H9 (cell line): ENCODE results near the gene FBXO11. TPM values are rescaled to one million over a fixed set of nuclear protein-coding genes. Genes with fewer than 3 reads are reported as not detected.

ENCODE experiments used
- DNase-seq: peaks from one replicate; pipeline ENCODE4 v3.0.0-alpha.2; 2017
- H2AFZ ChIP-seq: one replicate; pipeline ENCODE4 v1.6.1; 2013; ENCODE audit warnings: mild to moderate bottlenecking, low read length, control low read depth, moderate library complexity
- H2AK5ac ChIP-seq: 2 replicates; pipeline ENCODE4 v1.6.1; 2013; ENCODE audit warnings: low read length, control low read depth, mixed read lengths; ENCODE audit not compliant: insufficient read length
- H2BK120ac ChIP-seq: one replicate; pipeline ENCODE4 v1.6.1; 2013; ENCODE audit warnings: low read depth, mild to moderate bottlenecking, low read length, control low read depth, inconsistent platforms; ENCODE audit not compliant: poor library complexity, severe bottlenecking
- H2BK12ac ChIP-seq: 2 replicates; pipeline ENCODE4 v1.6.1; 2013; ENCODE audit warnings: low read length, control low read depth, mixed read lengths, low read depth; ENCODE audit not compliant: insufficient read length
- H2BK15ac ChIP-seq: 2 replicates; pipeline ENCODE4 v1.6.1; 2013; ENCODE audit warnings: low read depth, low read length, control low read depth
- H2BK20ac ChIP-seq: one replicate; pipeline ENCODE4 v1.6.1; 2013; ENCODE audit warnings: low read depth, mild to moderate bottlenecking, low read length, control low read depth, inconsistent platforms; ENCODE audit not compliant: poor library complexity, severe bottlenecking
- H2BK5ac ChIP-seq: 2 replicates; pipeline ENCODE4 v1.6.1; 2013; ENCODE audit warnings: low read length, control low read depth, mixed read lengths; ENCODE audit not compliant: insufficient read length
- H3K14ac ChIP-seq: 2 replicates; pipeline ENCODE4 v1.6.1; 2013; ENCODE audit warnings: low read length, control low read depth; ENCODE audit not compliant: insufficient read depth
- H3K18ac ChIP-seq: 2 replicates; pipeline ENCODE4 v1.6.1; 2013; ENCODE audit warnings: low read depth, mild to moderate bottlenecking, mixed read lengths, low read length, control low read depth; ENCODE audit not compliant: insufficient read length
- H3K23ac ChIP-seq: 2 replicates; pipeline ENCODE4 v1.6.1; 2013; ENCODE audit warnings: low read length, control low read depth, mixed read lengths, low read depth; ENCODE audit not compliant: insufficient read length
- H3K23me2 ChIP-seq: 2 replicates; pipeline ENCODE4 v1.6.1; 2013; ENCODE audit warnings: low read depth, mild to moderate bottlenecking, mixed read lengths, low read length, control low read depth; ENCODE audit not compliant: insufficient read length, poor library complexity, severe bottlenecking
- H3K27ac ChIP-seq: 2 replicates; pipeline ENCODE4 v1.5.1; 2013; ENCODE audit warnings: low read length, control low read depth, mixed read lengths, low read depth; ENCODE audit not compliant: insufficient read length
- H3K27me3 ChIP-seq: 2 replicates; pipeline ENCODE4 v1.6.1; 2013; ENCODE audit warnings: low read length, control low read depth, inconsistent platforms; ENCODE audit not compliant: insufficient read depth
- H3K4ac ChIP-seq: 2 replicates; pipeline ENCODE4 v1.6.1; 2013; ENCODE audit warnings: low read depth, mild to moderate bottlenecking, control low read depth, inconsistent platforms, low read length, moderate library complexity
- H3K4me1 ChIP-seq: 2 replicates; pipeline ENCODE4 v1.6.1; 2013; ENCODE audit warnings: low read length, control low read depth, inconsistent platforms; ENCODE audit not compliant: insufficient read depth
- H3K4me2 ChIP-seq: 2 replicates; pipeline ENCODE4 v1.6.1; 2013; ENCODE audit warnings: low read length, control low read depth, mixed read lengths; ENCODE audit not compliant: insufficient read length, insufficient read depth
- H3K56ac ChIP-seq: 2 replicates; pipeline ENCODE4 v1.6.1; 2013; ENCODE audit warnings: low read depth, mild to moderate bottlenecking, mixed read lengths, low read length, control low read depth; ENCODE audit not compliant: insufficient read length
- H3K79me1 ChIP-seq: 2 replicates; pipeline ENCODE4 v1.6.1; 2013; ENCODE audit warnings: low read depth, mild to moderate bottlenecking, moderate library complexity, low read length, control low read depth, inconsistent platforms; ENCODE audit not compliant: insufficient read depth, poor library complexity, severe bottlenecking
- H3K79me2 ChIP-seq: 2 replicates; pipeline ENCODE4 v1.6.1; 2013; ENCODE audit warnings: low read length, control low read depth, inconsistent platforms; ENCODE audit not compliant: insufficient read depth
- H3K9ac ChIP-seq: 2 replicates; pipeline ENCODE4 v1.6.1; 2013; ENCODE audit warnings: low read length, control low read depth, mixed read lengths; ENCODE audit not compliant: insufficient read length; ENCODE audit errors: extremely low read depth
- H3K9me3 ChIP-seq: one replicate; pipeline ENCODE4 v1.6.1; 2013; ENCODE audit warnings: low read depth, low read length, inconsistent platforms; ENCODE audit not compliant: control insufficient read depth
- H3T11ph ChIP-seq: one replicate; pipeline ENCODE4 v1.6.1; 2013; ENCODE audit warnings: mild to moderate bottlenecking, low read length, control low read depth, inconsistent platforms
- H4K20me1 ChIP-seq: one replicate; pipeline ENCODE4 v1.6.1; 2013; ENCODE audit not compliant: control insufficient read depth, insufficient read length, insufficient read depth
- H4K5ac ChIP-seq: 2 replicates; pipeline ENCODE4 v1.6.1; 2013; ENCODE audit warnings: low read depth, mild to moderate bottlenecking, mixed read lengths, low read length, control low read depth; ENCODE audit not compliant: insufficient read length
- H4K8ac ChIP-seq: replicated peaks from 2 replicates; pipeline ENCODE4 v1.6.1; 2013; ENCODE audit warnings: low read length, control low read depth, mixed read lengths, low read depth; ENCODE audit not compliant: insufficient read length
- H4K91ac ChIP-seq: 2 replicates; pipeline ENCODE4 v1.6.1; 2013; ENCODE audit warnings: low read depth, mild to moderate bottlenecking, moderate library complexity, mixed read lengths, low read length, control low read depth; ENCODE audit not compliant: insufficient read length
- H3K27ac Mint-ChIP-seq, 3 experiments: 2 replicates in 2 of 3; 3 replicates in 1 of 3; pipeline ENCODE4 v1.8.0; 2020 to 2021; ENCODE audit warnings: mixed read lengths in 3 of 3, mild to moderate bottlenecking in 1 of 3, moderate library complexity in 1 of 3
- H3K27me3 Mint-ChIP-seq: 2 replicates; pipeline ENCODE4 v1.8.0; 2021; ENCODE audit warnings: low read depth, mild to moderate bottlenecking, moderate library complexity, mixed read lengths
- H3K36me3 Mint-ChIP-seq, 3 experiments: 2 replicates in 2 of 3; 3 replicates in 1 of 3; pipeline ENCODE4 v1.8.0; 2020 to 2021; ENCODE audit warnings: low read depth in 3 of 3, mixed read lengths in 3 of 3; ENCODE audit not compliant: insufficient read depth in 1 of 3
- H3K4me1 Mint-ChIP-seq, 2 experiments: 2 replicates each; pipeline ENCODE4 v1.8.0; 2020; ENCODE audit warnings: mixed read lengths in 2 of 2
- H3K4me3 Mint-ChIP-seq, 2 experiments: 2 replicates in 1 of 2; 3 replicates in 1 of 2; pipeline ENCODE4 v1.8.0; 2020 to 2021; ENCODE audit warnings: mild to moderate bottlenecking in 2 of 2, mixed read lengths in 2 of 2, moderate library complexity in 1 of 2
- H3K9me3 Mint-ChIP-seq, 2 experiments: 2 replicates in 1 of 2; 3 replicates in 1 of 2; pipeline ENCODE4 v1.8.0; 2020; ENCODE audit warnings: mild to moderate bottlenecking in 2 of 2, mixed read lengths in 2 of 2, moderate library complexity in 1 of 2
- CTCF ChIP-seq: fragments of 200-600 bp; sonication (generic); conservative IDR thresholded peaks from 3 replicates; pipeline ENCODE4 v1.8.0; 2021; ENCODE audit warnings: antibody characterized with exemption, mild to moderate bottlenecking
- WGBS: extraction: QIAGEN DNeasy Blood & Tissue Kit; methylation state at CpG from one replicate; pipeline ENCODE4 v1.1.7; 2013; ENCODE audit warnings: missing lambda C conversion rate, low lambda C conversion rate, mixed read lengths; ENCODE audit not compliant: insufficient read length; ENCODE audit errors: extremely low coverage; 5-methylcytosine and 5-hydroxymethylcytosine counted together
- total RNA-seq: library from RNA; stranded (reverse); gene quantifications from 2 replicates; pipeline ENCODE4 v1.2.1, GENCODE V29; 2021

Gene FBXO11
- total RNA-seq, 1 experiment from 2014 or later: 68.8 TPM

DNA sequence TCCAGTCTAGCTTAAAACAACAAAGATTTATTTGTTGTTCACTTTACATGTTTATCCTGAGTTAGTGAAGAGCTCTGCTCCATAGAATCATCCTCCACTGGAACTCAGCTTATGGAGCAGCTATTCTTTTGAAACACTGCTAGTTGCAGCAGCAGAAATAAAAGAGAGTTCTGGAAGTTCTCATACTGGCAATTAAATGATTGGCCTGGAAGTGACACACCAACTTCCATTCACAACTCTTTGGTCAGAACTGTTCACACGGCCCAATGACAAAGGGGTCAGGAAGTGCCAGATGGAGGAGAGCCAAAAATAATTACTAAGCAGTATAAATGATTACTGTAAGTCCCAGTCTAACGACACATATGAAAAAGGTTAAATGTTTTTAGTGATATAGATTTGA is 39.1 kb downstream of the FBXO11 start:
- Histone ChIP-seq H3K23ac (no peak overlapping the region), H2BK15ac (no peak overlapping the region), H4K5ac (no peak overlapping the region), H3K27me3 (no peaks in the 10 kb centered on the region), H3K79me2 (peaks cover 18% of the 10 kb centered on the region; the same call in 1 of the 2 replicates), H2AK5ac (no peak overlapping the region), H2BK20ac (no peak overlapping the region), H3K4me1 (peaks cover 7% of the 10 kb centered on the region), H4K8ac (no peak overlapping the region), H2BK12ac (no peak overlapping the region), H3K18ac (no peak overlapping the region), H3K79me1 (peaks cover 15% of the 10 kb centered on the region), H3K9me3 (no peaks in the 10 kb centered on the region), H3K4me2 (no peak overlapping the region), H3K4ac (no peak overlapping the region), H2BK120ac (no peak overlapping the region), H3K27ac (no peak overlapping the region), H3T11ph (no peak overlapping the region), H4K20me1 (no peaks in the 10 kb centered on the region), H3K56ac (no peak overlapping the region), H2BK5ac (no peak overlapping the region), H2AFZ (no peak overlapping the region), H3K23me2 (no peaks in the 10 kb centered on the region), H4K91ac (no peak overlapping the region), H3K9ac (no peak overlapping the region), H3K14ac (no peak overlapping the region)
- Mint-ChIP-seq H3K27ac (peak overlapping the region in 1 of 3 experiments; percentile 16; a peak in 1 of 7 replicates), H3K36me3 (peaks cover 0 to 3% (median 0%) of the 10 kb centered on the region in 3 experiments; a peak in 2 of 7 replicates), H3K4me3 (no peak overlapping the region), H3K9me3 (no peaks in the 10 kb centered on the region), H3K4me1 (peaks cover 26 to 44% of the 10 kb centered on the region in 2 experiments), H3K27me3 (no peaks in the 10 kb centered on the region)
- TF ChIP-seq CTCF: no peak
- no CpG with 5 or more reads among the region's 2 CpGs for WGBS
- DNase-seq: no peak
